GM12874 (cell line): ENCODE measurements around the gene RASSF8.

Experiments
- CTCF ChIP-seq: IDR thresholded peaks from 2 replicates; pipeline ENCODE4 v1.5.1; 2011; ENCODE audit warnings: low read depth, mild to moderate bottlenecking, control low read depth, low read length, moderate library complexity; ENCODE audit not compliant: insufficient read depth

Gene RASSF8

GRCh38 chr12:26031827-26032226, 73.3 kb downstream of the RASSF8 start:
- no peak for TF ChIP-seq CTCF

DNA sequence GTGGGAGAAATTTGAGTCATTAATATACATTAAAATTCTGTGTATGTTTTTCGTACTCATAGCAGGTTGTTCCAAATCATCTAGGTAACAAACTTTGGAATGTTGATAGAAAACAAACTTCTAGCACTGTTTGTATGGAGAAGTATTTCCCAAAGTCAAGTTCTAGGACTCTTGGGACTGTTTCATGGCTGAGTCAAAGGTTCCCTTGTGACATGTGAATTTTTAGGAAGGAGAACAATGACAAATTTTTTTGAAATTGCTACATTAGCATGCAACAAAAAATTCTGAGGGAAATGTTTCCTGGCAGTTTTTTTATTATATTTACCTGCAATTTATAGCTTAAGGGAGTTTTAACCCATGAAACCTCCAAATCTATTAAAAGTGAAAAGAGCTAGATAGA, 73.8 kb downstream of the RASSF8 start:
- no peak for TF ChIP-seq CTCF

DNA sequence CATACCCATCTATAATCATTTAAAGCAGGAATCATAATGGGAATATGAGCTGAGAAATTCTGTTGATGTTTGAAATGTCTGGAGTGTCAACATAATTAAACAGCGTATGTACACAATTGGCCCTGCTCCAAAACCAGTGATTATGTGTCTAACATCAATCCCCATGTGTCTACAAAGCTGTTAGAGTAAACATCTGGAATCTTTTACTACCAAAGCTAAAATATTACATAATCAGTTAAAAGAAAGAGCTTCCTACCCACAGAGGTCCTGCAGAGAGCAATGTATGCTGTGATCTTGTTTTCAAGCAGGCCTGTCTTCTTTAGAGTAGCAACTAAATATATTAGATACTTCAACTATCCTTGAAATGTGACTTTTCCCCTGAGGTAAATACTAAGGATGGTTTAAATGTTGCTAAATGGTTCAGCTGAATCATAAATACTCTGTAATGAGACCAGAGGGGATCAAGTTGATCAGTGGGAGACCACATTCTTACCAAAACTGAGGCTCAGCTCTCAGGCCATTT, 74.3 kb downstream of the RASSF8 start:
- TF ChIP-seq CTCF = no peak

DNA sequence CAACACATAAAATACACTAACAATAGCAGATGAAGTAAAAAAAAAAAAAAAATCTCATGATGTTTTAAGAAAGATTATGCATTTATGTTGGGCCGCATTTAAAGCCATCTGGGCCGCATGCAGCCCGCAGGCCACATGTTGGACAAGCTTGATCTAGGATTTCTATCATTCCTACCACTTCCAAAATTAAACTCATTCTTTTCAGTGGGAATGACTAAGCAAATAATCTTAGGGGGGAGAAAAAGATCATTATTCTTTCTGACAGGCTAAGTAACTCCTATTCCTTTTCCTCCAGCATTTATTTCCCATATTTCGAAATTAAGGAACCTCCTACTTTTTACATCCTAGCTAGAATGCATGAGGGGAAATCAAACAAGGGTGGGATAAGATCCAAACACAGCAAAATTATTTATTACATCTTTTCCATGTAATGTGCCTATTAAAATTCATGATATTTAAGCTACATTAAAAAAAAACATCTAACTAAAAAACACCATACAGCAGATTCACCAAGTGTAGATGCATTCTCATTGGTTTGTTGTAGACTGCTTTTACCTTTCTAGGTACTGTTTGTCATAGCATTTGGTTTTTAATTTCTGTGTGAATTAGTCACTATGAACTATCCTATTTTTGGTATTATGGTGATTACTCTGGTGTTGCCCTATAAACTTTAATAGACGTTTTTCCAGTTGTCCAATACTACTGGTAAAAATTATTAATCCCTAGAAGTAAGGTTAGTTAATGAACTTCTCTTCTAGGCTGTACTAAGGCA, 76.1 kb downstream of the RASSF8 start:
- no peak for TF ChIP-seq CTCF

GRCh38 chr12:26036877-26037276, 78.4 kb downstream of the RASSF8 start:
- no peak for TF ChIP-seq CTCF

DNA sequence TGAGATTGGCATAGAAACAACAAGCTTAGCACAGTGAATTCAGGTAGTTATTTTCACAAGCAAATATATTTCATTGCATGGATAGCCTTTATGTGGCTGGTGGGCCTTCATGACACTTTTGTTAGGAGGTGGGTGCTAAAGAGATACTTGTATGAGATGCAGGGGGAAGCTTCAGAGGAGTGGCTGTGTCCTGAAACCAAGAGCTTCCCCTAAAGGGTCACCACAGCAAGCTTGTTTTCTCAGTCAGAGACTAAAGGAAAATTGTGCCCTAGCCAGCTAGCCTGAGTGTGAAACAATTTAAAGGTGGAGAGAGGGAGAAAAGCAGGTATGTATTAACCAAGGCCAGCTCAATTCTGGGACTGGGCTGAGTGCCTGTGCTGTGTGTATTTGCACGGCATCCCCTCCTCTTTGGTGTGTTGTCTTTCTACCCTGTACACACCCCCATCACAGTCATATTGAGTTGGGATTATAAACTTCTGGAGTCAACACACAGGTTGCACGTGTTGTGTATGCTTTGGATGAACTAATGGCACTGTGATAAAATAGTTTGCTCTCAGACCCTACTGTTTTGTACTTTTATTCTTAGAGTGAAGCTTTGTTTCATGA, 79.2 kb downstream of the RASSF8 start:
- TF ChIP-seq CTCF = no peak

DNA sequence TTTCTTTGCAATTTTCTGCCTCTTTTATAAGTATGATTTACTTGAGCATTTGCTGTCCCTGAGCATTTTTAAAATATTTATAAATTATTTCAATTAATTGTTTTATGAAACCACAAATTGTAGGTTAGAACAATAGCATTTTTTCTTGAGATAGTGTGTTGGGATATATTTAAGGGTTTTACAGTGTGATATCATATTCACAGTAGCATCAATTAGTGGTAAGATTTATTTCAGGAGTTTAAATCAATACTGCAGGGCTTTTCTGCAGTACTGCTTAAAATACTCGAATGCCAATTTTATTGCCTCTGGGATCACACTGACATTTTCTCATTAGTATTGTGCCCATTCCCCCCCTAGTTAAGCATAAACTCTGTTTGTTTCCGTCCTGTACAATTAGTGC, 84.2 kb downstream of the RASSF8 start:
- no peak for TF ChIP-seq CTCF
